Measurements from ENCODE around the gene CKMT2. TPM values are rescaled to one million over a fixed set of nuclear protein-coding genes. Genes with fewer than 3 reads are reported as not detected.

The CKMT2 gene
- total and polyA plus RNA-seq, 3 donors from 2014 or later, result 13.7 to 27.6 (median 25.4) TPM

GRCh38 chr5:81194633-81195334 is 38.3 kb upstream of the CKMT2 start:
- Histone ChIP-seq H3K27ac (no peak overlapping the region), H3K27me3 (no peaks in the 10 kb centered on the region), H3K9me3 (no peaks in the 10 kb centered on the region), H3K36me3 (ENCODE audit: low read depth, missing control alignments) (no peaks in the 10 kb centered on the region), H3K4me3 (no peak overlapping the region), H3K4me1 (peaks cover 7% of the 10 kb centered on the region)
- no peak for TF ChIP-seq POLR2A (IDR thresholded peaks at IDR 0.05)
- TF ChIP-seq CTCF (IDR thresholded peaks at IDR 0.05), result peak; percentile 62 to 89 (median 79)
- peak; percentile 90 for DNase-seq
- intact Hi-C loops (cut with DNase I; ENCODE audit: low total_unique reads), result loop anchor here (10.0 kb wide), 1 partner anchor 510 kb away; no protein-coding TSS in a partner anchor
- WGBS, 2 donors, result 22 to 26% methylated on average over 29 to 31 of the region's 31 CpGs

- intact Hi-C loops (cut with DNase I; ENCODE audit: low total_unique reads), result loop anchor here (10.0 kb wide), 1 partner anchor 511 kb away; no protein-coding TSS in a partner anchor
- DNase-seq, result no peak
- WGBS, 2 donors, result 31 to 60% methylated on average over 5 of the region's 5 CpGs
These were observed 37.7 kb upstream of the CKMT2 start for GRCh38 chr5:81195335-81195929.

GRCh38 chr5:81202655-81203054 is 30.5 kb upstream of the CKMT2 start:
- TF ChIP-seq CTCF (IDR thresholded peaks at IDR 0.05), result no peak
- no peak for TF ChIP-seq POLR2A (IDR thresholded peaks at IDR 0.05)
- Histone ChIP-seq H3K36me3 (ENCODE audit: low read depth, missing control alignments) (no peaks in the 10 kb centered on the region), H3K27me3 (no peaks in the 10 kb centered on the region), H3K4me1 (no peaks in the 10 kb centered on the region), H3K4me3 (no peak overlapping the region), H3K27ac (no peak overlapping the region), H3K9me3 (no peaks in the 10 kb centered on the region)
- WGBS, 2 donors, result 26 to 56% methylated on average over 2 of the region's 2 CpGs
- intact Hi-C loops (cut with DNase I; ENCODE audit: low total_unique reads), result no loop called here
- peak; percentile 19 for DNase-seq

More at GRCh38 chr5:81195335-81195929, 37.7 kb upstream of the CKMT2 start:
- TF ChIP-seq POLR2A (IDR thresholded peaks at IDR 0.05) (no peak), CTCF (IDR thresholded peaks at IDR 0.05) (no peak)
- Histone ChIP-seq H3K27me3 (no peaks in the 10 kb centered on the region), H3K9me3 (no peaks in the 10 kb centered on the region), H3K36me3 (ENCODE audit: low read depth, missing control alignments) (no peaks in the 10 kb centered on the region), H3K4me1 (peaks cover 7% of the 10 kb centered on the region), H3K4me3 (no peak overlapping the region), H3K27ac (no peak overlapping the region)

GRCh38 chr5:81203729-81204128 is 29.4 kb upstream of the CKMT2 start:
- no peaks in the 10 kb centered on the region for H3K4me1 ChIP-seq
- H3K4me3 ChIP-seq, result no peak overlapping the region
- H3K36me3 ChIP-seq (ENCODE audit: low read depth, missing control alignments), result no peaks in the 10 kb centered on the region
- intact Hi-C loops (cut with DNase I; ENCODE audit: low total_unique reads), result no loop called here
- H3K9me3 ChIP-seq, result no peaks in the 10 kb centered on the region
- no peak for DNase-seq
- H3K27me3 ChIP-seq, result no peaks in the 10 kb centered on the region
- TF ChIP-seq POLR2A (IDR thresholded peaks at IDR 0.05), result no peak
- no peak for TF ChIP-seq CTCF (IDR thresholded peaks at IDR 0.05)
- 92 to 94% methylated on average over 3 of the region's 3 CpGs for WGBS, 2 donors
- no peak overlapping the region for H3K27ac ChIP-seq
